Renal cortical epithelial cell (primary cell): ENCODE measurements around the gene ANKIB1. TPM values are rescaled to one million over a fixed set of nuclear protein-coding genes. Genes with fewer than 3 reads are reported as not detected.
"Not testable (repeated sequence)": the region's sequence is repeated elsewhere in the genome, so short reads cannot be mapped to it uniquely, and the experiment has no call there.

ENCODE experiments used
- DNase-seq: peaks from one replicate; pipeline ENCODE4 v3.0.0-alpha.2; 2011; ENCODE audit warnings: low read depth
- total RNA-seq: library from RNA; depleted of rRNA; stranded (reverse); fragments of >200 nt; gene quantifications from 2 replicates; pipeline ENCODE4 v1.2.3, GENCODE V29; 2014

Gene ANKIB1
- total RNA-seq, 1 donor from 2014 or later: 80.2 TPM

GRCh38 chr7:92331508-92331907 is 85.7 kb downstream of the ANKIB1 start:
- DNase-seq: no peak

- DNase-seq: no peak
These were observed 87.0 kb downstream of the ANKIB1 start for GRCh38 chr7:92332782-92333181.

- DNase-seq: no peak
These were observed 88.1 kb downstream of the ANKIB1 start for GRCh38 chr7:92333866-92334265.

- no peak for DNase-seq
These were observed 89.8 kb downstream of the ANKIB1 start for GRCh38 chr7:92335574-92335973.

- DNase-seq: no peak
These were observed 91.0 kb downstream of the ANKIB1 start for GRCh38 chr7:92336662-92337340.

GRCh38 chr7:92340016-92340415 is 94.2 kb downstream of the ANKIB1 start:
- DNase-seq: no peak

- DNase-seq: no peak
These were observed 97.9 kb downstream of the ANKIB1 start for GRCh38 chr7:92343714-92344113.

GRCh38 chr7:92352009-92352408 is 106.2 kb downstream of the ANKIB1 start:
- no peak for DNase-seq

- no peak for DNase-seq
These were observed 108.4 kb downstream of the ANKIB1 start for GRCh38 chr7:92354214-92354613.

GRCh38 chr7:92356406-92356805 is 110.6 kb downstream of the ANKIB1 start:
- no peak for DNase-seq

GRCh38 chr7:92357260-92357659 is 111.5 kb downstream of the ANKIB1 start:
- DNase-seq: no peak

GRCh38 chr7:92359179-92359578 is 113.4 kb downstream of the ANKIB1 start:
- not testable (repeated sequence) for DNase-seq

- no peak for DNase-seq
These were observed 114.0 kb downstream of the ANKIB1 start for GRCh38 chr7:92359801-92360200.

GRCh38 chr7:92360387-92360786 is 114.6 kb downstream of the ANKIB1 start:
- no peak for DNase-seq

- no peak for DNase-seq
These were observed 116.4 kb downstream of the ANKIB1 start for GRCh38 chr7:92362131-92362530.

- no peak for DNase-seq
These were observed 121.0 kb downstream of the ANKIB1 start for GRCh38 chr7:92366730-92367129.

- no peak for DNase-seq
These were observed 123.0 kb downstream of the ANKIB1 start for GRCh38 chr7:92368741-92369140.

- no peak for DNase-seq
These were observed 129.2 kb downstream of the ANKIB1 start for GRCh38 chr7:92375013-92375412.

- DNase-seq: no peak
These were observed 145.3 kb downstream of the ANKIB1 start for GRCh38 chr7:92391071-92391470.

GRCh38 chr7:92397542-92397941 is 151.8 kb downstream of the ANKIB1 start:
- no peak for DNase-seq

GRCh38 chr7:92400013-92400412 is 154.2 kb downstream of the ANKIB1 start:
- no peak for DNase-seq

- DNase-seq: peak; percentile 8
These were observed 157.4 kb downstream of the ANKIB1 start for GRCh38 chr7:92402920-92403759.

GRCh38 chr7:92403760-92404074 is 157.9 kb downstream of the ANKIB1 start:
- DNase-seq: no peak
